ENCODE results near the gene LIAS. TPM values are rescaled to one million over a fixed set of nuclear protein-coding genes. Genes with fewer than 3 reads are reported as not detected.

Gene LIAS
- total and polyA plus RNA-seq, 2 of the 13 experiments (the other 11 are each of a cell fraction or from before 2014, with no cell fraction given), result 16.0 to 16.6 TPM

DNA sequence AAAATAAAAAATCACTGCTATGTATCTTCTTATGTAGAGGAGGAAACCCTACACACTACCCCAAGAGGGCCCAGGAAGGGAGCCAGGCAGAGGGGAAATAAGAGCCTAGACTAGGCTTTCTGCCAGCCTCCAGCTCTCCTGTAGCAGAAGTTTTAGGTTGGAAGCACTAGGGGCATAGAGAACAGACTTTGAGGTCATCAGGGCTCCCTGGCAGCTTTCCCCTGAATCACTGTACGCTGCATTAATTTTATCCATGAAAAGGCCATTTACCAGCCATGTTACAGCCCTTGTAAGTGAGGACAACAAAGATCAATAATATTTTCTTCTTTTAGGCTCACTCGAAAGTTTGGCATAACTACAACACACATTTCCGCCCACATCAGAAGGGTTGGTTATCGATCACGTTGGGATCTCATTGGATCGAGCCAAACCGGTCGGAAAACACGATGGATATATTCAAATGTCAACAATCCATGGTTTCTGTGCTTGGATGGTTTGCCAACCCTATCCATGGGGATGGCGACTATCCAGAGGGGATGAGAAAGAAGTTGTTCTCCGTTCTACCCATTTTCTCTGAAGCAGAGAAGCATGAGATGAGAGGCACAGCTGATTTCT lies 24.9 kb upstream of the LIAS start (continued):
- TF ChIP-seq SYNCRIP (IDR thresholded peaks at IDR 0.05; ENCODE audit: insufficient read depth, low read depth, low read length), result no peak

DNA sequence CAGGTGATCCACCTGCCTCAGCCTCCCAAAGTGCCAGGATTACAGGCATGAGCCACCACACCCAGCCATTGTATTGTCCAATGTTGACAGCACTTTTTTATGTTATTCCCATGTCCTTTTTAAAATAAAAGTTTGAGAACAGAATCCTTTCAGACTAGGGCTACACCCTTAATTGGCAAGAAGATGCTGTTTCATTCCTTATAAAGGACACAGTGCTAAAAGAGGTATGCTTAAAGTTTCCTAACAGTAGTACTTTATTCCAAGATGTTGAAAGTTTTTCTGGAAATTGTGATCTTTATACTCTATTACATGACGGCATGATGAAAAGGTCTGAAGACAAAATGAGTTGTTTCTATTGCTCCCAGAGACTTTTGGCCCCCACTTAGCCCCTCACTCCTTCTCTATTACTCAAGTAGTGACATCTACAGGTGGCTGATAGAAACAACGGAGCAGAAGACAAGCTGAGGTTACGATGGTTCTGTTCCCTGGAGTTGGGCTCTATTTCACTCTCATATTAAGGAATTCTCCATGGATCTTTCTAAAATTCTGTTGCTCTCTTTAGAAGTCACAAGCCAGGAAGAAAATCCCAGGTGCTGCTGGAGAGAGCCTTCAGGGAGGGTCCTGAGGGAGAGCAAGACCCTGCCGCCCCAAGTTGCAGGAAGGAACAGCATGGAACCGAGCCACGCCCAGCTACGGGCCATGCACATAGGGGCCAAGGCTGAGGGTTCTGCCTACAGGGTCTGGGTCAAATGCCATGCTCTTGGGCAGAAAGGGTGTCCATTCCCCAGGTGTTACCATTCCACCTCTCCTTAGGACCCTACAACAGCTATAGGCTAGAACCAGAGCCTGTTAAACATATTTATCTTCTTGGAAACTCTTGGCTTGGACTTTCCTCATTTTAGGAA lies 22.9 kb upstream of the LIAS start:
- WGBS (ENCODE audit: low lambda C conversion rate), result 92% methylated on average over 7 of the region's 7 CpGs
- no peaks in the 10 kb centered on the region for H3K27me3 ChIP-seq (ENCODE audit: control insufficient read depth in 1 of 2, insufficient read depth in 2 of 2, low read length in 2 of 2)
- H3K9me3 ChIP-seq (ENCODE audit: low read length), result no peaks in the 10 kb centered on the region
- BruUV-seq (replicated peaks), result no TSS peak
- H3K36me3 ChIP-seq (replicated peaks in 1 of 2; ENCODE audit: control insufficient read depth in 1 of 2, insufficient read depth in 2 of 2, low read length in 2 of 2), result peaks cover 13 to 62% of the 10 kb centered on the region in 2 experiments
- intact Hi-C loops (cut with micrococcal nuclease; ENCODE audit: unreplicated experiment), result no loop called here
- H2AFZ ChIP-seq (ENCODE audit: low read length), result no peak overlapping the region
- no peak for DNase-seq (ENCODE audit: low spot score)
- ATAC-seq, result peak; percentile 71
- H4K20me1 ChIP-seq (ENCODE audit: insufficient read depth, low read length), result no peaks in the 10 kb centered on the region
- ChIA-PET CTCF (ENCODE audit: low intra/inter-chr PET ratio, low total read pairs) (no interaction called here), POLR2A (interaction anchor here (1.0 to 1.2 kb wide), 2 partner anchors 29 to 52 kb away, joined by 3 to 4 read pairs; partner anchors contain the start of gene KLB)
- FAIRE-seq, result peak; percentile 87
- H3K4me2 ChIP-seq (ENCODE audit: low read depth, low read length), result no peak overlapping the region
- no peak overlapping the region for H3K27ac ChIP-seq (ENCODE audit: extremely low read length, insufficient read depth, low read length)
- H3K4me3 ChIP-seq (replicated peaks in 1 of 3; ENCODE audit: insufficient read depth in 1 of 3, low read depth in 2 of 3, low read length in 3 of 3), result no peak overlapping the region
- no peak overlapping the region for H3K9ac ChIP-seq (ENCODE audit: insufficient read depth, low read depth, low read length)
- H3K79me2 ChIP-seq (ENCODE audit: insufficient read depth, low read length), result peaks cover 34% of the 10 kb centered on the region
- in situ Hi-C loops (cut with HindIII; ENCODE audit: extremely low pct_ligation_motif_present, low pct_unique_long_range_greater_than_20kb), result no loop called here
- H3K4me1 ChIP-seq (ENCODE audit: insufficient read depth, low read length), result peaks cover 18% of the 10 kb centered on the region
- no peak for TF ChIP-seq ZFY (CRISPR knock-in tag; IDR thresholded peaks at IDR 0.05)
- TF ChIP-seq, protein P1, sequence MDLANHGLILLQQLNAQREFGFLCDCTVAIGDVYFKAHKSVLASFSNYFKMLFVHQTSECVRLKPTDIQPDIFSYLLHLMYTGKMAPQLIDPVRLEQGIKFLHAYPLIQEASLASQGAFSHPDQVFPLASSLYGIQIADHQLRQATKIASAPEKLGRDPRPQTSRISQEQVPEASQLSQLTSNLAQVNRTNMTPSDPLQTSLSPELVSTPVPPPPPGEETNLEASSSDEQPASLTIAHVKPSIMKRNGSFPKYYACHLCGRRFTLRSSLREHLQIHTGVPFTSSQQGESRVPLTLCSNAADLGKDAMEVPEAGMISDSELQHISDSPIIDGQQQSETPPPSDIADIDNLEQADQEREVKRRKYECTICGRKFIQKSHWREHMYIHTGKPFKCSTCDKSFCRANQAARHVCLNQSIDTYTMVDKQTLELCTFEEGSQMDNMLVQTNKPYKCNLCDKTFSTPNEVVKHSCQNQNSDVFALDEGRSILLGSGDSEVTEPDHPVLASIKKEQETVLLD (CRISPR knock-in tag; IDR thresholded peaks at IDR 0.05; ENCODE audit: low read depth), result no peak
- peak; percentile 35; the same call in 1 of the 2 replicates for TF ChIP-seq SMC3 (IDR thresholded peaks at IDR 0.05; ENCODE audit: low read length)
- TF ChIP-seq, protein P2, sequence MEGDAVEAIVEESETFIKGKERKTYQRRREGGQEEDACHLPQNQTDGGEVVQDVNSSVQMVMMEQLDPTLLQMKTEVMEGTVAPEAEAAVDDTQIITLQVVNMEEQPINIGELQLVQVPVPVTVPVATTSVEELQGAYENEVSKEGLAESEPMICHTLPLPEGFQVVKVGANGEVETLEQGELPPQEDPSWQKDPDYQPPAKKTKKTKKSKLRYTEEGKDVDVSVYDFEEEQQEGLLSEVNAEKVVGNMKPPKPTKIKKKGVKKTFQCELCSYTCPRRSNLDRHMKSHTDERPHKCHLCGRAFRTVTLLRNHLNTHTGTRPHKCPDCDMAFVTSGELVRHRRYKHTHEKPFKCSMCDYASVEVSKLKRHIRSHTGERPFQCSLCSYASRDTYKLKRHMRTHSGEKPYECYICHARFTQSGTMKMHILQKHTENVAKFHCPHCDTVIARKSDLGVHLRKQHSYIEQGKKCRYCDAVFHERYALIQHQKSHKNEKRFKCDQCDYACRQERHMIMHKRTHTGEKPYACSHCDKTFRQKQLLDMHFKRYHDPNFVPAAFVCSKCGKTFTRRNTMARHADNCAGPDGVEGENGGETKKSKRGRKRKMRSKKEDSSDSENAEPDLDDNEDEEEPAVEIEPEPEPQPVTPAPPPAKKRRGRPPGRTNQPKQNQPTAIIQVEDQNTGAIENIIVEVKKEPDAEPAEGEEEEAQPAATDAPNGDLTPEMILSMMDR (CRISPR knock-in tag; IDR thresholded peaks at IDR 0.05), result peak; percentile 70
- TF ChIP-seq, protein P3, sequence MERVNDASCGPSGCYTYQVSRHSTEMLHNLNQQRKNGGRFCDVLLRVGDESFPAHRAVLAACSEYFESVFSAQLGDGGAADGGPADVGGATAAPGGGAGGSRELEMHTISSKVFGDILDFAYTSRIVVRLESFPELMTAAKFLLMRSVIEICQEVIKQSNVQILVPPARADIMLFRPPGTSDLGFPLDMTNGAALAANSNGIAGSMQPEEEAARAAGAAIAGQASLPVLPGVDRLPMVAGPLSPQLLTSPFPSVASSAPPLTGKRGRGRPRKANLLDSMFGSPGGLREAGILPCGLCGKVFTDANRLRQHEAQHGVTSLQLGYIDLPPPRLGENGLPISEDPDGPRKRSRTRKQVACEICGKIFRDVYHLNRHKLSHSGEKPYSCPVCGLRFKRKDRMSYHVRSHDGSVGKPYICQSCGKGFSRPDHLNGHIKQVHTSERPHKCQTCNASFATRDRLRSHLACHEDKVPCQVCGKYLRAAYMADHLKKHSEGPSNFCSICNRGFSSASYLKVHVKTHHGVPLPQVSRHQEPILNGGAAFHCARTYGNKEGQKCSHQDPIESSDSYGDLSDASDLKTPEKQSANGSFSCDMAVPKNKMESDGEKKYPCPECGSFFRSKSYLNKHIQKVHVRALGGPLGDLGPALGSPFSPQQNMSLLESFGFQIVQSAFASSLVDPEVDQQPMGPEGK (CRISPR knock-in tag; IDR thresholded peaks at IDR 0.05), result peak; percentile 81
- no peak for TF ChIP-seq ZNF614 (CRISPR knock-in tag; IDR thresholded peaks at IDR 0.05; ENCODE audit: borderline replicate concordance)
- TF ChIP-seq MEIS1 (CRISPR knock-in tag; IDR thresholded peaks at IDR 0.05; ENCODE audit: borderline replicate concordance), result no peak
- TF ChIP-seq ZNF34 (CRISPR knock-in tag; IDR thresholded peaks at IDR 0.05; ENCODE audit: borderline replicate concordance), result no peak
- peak; percentile 70 for TF ChIP-seq STAG1 (CRISPR knock-in tag; IDR thresholded peaks at IDR 0.05)
- TF ChIP-seq ZNF589 (CRISPR knock-in tag; conservative IDR thresholded peaks at IDR 0.05), result no peak
- TF ChIP-seq RAD21 (CRISPR knock-in tag; IDR thresholded peaks at IDR 0.05), result peak; percentile 57

All from HepG2 (cell line).